Stimulated activated CD8-positive, alpha-beta memory T cell treated with anti-CD3 and anti-CD28 coated beads, Interleukin-7, amount 100 ng/mL, for 4 hours (primary cell): ENCODE data around the gene TECTB.
"Not testable (repeated sequence)": the region's sequence is repeated elsewhere in the genome, so short reads cannot be mapped to it uniquely, and the experiment has no call there.

Experiments
- DNase-seq, 2 donors: peaks; one replicate each; pipeline ENCODE4 v3.0.0-alpha.2; 2020; ENCODE audit warnings: low read depth in 2 of 2

TECTB gene

DNA sequence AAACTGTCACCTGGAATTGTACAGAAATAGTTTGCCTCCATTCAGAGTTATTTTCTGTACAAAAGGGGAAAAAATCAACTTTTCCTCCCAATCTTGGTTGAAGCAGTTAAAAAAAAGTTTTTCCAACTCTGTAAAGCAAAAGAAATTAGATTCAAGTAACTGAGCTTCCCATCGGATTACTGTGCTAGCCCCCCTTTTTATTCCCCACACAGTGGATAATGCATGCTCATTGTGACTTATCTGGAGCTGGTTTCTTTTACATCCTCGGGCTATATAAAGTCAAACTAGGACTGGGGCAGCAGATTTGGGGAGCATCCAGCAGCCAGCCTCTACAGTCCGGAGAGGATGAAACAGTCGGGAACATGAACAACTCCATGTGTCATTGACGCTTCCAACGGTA, at the start of gene TECTB:
TSS of gene TECTB (plus strand) at position 301 of the 400 bp plus-strand sequence. CDS start 335 bp downstream, outside the sequence.
- no peak for DNase-seq

DNA sequence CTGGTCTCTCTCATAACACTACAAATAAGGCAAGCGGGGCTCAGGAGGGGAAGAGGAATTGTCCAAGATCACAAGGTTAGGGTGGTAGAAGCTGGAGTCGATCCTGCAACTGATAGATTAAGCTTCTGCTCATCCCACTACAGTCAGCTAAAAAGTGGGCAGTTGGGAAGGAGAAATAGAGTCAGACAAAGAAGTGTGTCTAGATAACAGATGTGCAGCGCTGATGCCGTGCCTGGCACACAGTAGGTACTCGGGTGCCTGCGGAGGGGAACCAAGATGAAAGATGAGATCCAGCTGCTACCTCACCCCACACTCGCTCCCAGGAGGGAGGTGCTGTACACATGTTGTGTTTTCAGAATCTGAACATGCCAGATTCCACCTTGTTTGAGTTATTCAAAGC, 48.1 kb upstream of the TECTB start:
- no peak for DNase-seq

DNA sequence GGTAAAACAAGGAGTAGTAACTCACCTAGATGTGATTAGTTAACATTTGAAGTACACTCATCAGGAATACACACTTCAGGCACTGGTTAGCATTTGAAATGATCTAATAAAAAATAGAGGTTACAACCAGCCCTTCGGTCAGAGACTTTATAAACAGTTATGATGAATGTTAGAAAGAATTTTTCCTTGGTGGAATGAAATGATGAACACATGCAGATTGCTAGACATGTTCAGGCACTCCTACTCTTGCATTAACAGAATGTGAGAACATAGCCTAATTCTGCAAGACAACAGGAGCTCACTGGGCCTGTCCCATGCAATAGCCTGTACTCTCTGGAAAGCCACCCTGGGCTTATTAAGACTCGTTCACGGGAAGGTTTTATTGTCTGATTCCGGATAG, 47.3 kb upstream of the TECTB start:
- DNase-seq, result no peak

DNA sequence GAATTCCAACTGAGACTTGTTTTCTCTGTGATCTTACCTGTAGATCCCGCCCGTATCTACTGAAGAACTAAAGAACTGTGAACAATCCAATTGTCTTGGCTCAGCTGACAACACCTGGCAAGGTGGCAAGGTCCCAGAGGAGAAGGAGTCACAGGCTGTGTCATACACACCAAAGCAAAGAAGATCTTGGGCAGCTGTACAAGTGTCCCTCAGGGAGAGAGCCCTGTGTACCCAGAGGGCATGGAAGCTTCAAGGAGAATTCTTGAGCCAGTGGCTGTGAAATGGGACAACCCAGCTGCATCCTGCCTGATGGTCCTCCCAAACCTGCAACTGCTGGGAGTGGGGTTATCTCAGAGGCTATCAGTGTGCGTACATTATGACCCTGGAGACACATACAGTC, 46.7 kb upstream of the TECTB start:
- DNase-seq, result no peak

DNA sequence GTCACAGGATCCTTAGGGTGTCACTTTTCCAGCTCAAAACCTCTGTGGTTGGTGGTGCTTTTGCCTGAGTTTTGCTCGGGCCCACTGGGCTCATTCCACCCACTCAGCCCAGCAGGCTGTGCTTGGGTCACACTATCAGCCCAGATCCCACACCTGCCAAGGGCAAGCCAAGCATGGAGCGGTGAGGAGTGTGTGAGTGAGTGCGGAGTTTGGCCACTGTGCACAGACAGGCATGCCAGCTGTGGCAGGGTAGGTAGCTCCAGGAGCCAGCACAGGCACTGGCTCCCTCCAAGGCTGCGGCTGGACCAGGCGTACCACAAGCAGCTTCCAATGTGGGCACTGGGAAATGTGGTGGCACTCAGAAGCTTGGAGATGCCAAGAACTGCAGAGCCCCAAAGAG, 43.9 kb upstream of the TECTB start:
- DNase-seq, result no peak

DNA sequence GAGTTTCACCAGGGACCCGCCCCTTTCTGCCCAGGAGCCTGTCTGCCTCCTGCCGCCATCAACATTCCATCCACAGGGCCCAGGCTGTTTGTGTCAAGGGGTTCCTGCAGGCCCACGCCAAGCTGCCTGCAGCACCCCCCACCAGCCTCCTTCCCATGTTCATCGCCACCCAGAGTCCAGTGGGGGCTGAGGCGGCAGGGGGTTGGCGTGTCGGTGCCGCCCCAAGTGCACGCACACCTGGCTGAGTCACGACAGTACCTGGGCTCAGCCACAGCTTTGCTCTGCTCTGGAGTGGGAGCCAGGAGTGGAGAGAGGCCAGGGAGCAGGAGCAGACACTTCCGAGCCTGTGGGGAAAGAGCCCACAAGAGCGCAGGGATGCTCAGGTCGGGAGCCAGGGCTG, 42.8 kb upstream of the TECTB start:
- DNase-seq, result no peak

DNA sequence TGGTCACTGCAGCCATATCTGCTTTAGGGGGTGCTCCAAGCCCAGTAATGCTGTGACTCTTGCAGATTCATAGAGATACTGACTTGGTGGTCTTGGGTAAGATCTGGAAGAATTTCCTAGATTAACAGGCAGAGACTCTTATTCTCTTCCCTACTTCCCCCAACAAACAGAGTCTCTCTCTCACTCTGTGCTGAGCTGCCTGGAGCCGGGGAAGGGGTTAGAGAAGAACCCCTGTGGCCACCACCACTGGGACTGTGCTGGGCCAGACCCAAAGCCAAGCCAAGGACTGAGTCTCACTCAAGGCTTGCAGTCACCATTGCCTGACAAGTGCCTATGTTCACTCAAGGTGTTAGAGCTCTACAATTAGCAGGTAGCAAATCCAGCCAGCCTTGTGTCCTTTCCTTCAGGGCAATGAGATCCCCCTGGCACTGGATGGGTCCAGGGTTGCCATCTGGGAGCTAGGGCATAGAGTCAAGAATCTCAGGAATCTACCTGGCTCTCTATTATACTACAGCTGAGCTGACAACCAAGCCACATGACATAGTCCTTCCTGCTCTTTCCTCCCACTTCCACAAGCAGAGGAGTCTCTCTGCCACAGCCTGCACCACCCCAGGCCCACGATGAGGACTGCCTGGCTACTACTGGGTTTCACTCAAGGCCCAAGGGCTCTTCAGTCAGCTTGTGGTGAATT, 41.4 kb upstream of the TECTB start:
- DNase-seq, result no peak

DNA sequence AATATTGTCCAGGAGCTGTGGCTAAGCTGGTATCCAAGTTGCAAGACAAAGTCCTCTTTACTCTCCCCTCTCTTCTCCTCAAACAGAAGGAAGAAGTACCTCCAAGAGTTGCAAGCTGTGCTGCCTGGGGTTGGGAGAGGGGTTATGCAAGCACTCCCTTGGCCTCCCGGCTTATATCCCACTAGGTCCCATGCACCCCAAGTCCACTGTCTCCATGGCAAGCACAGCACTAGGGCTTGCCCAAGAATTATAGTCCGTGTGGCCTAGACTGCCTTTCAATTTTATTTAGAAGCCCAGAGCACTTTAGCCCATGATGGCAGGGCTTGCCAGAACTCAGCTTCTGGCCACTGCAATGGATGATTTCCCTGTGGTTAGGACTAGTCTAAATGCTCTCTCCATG, 40.4 kb upstream of the TECTB start:
- no peak for DNase-seq

DNA sequence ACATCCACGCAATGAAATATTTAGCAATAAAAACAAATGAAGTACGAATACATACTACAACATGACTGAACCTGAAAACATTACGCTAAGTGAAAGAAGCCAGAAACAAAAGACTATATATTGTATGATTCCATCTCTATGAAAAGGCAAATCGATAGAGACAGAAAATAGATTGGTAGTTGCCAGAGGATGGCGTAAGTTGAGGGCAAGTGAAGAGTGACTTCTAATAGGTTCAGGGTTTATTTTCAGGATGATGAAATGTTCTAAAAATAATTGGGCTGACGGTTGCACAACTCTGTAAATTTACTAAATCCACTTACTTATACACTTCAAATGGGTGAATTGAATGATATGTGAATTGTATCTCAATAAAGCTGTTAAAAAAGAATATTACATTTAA, 39.5 kb upstream of the TECTB start:
- no peak for DNase-seq

DNA sequence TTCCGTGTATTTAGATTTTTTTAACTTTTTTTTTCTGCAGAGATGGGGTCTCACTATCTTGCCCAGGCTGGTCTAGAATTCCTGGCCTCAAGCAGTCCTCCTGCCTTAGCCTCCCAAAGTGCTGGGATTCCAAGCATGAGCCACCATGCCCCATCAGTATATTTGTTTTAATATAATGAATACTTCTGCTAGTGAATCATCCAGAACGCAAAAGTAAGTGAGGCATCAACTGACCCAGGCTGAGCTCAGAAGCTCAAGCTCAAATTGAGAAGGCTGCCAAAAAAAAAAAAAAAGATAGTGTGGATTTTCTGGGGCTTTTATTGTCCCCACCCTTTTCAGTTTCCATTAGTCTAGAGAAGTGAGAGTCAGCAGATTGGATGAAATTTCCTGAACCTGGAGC, 39.0 kb upstream of the TECTB start:
- DNase-seq, result no peak

DNA sequence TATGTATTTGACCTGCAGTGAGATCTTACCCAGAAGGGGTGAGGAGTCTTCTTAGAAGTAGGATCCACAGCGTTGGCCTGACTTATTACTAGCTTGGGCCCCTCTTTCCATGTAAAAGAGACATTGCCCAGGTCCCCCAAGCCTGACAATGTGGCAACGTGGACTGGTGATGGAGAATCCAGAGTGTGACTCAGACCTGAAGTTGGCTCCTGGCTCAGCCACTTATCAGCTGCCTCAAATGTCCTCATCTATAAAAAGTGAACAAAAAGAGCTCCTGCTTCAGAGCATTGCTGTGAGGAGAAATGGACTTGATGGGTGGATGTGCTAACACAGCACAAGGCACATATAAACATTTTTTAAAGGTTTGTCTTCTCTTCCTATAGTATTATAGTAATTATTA, 35.4 kb upstream of the TECTB start:
- no peak for DNase-seq

DNA sequence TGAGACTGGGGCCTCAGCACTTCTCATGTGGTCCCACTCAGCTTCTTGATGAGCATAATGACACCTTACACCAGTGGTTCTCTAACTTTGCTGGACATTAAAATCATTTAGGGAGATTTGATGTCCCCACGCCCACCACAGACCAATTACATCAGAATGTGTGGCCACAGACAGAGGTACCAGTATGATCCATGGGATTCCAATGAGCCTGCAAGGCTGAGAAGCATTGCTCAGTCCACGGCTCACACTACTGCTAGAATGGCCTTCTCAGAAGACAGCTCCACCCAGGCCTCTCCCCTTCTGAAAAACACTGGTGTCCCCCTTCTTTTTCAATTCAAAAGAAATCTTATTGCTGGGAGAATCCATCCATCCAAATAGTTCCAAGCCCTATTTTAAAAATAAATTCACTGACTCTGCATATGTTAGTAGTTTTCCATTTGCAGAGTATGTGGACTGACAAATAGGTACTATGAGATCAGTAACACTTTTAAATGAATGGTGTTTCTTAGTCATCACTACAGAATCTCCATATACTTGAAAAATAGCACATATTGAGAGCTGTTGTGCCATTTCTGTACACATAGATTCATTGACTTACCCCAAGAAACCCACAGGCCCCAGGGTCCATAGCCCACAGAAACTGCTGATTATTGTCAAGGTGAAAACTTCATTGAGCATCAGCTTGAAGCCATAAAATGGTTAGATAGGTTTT, 34.5 kb upstream of the TECTB start:
- no peak for DNase-seq

DNA sequence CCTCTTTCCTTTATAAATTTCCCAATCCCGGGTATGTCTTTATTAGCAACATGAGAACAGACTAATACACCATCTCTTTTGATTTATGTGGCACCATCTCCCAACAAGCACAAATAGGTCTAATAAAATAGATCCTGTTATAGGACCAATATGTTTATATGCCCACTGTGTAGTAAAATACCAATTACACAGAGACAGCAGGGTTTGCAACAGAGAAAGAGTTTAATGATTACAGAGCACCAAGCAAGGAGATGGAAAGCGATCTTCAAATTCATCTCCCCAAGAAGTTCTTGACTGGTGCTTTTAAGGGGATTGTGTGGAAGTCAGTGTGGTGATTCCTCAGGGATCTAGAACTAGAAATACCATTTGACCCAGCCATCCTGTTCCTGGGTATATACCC, 33.5 kb upstream of the TECTB start:
- DNase-seq, result no peak

DNA sequence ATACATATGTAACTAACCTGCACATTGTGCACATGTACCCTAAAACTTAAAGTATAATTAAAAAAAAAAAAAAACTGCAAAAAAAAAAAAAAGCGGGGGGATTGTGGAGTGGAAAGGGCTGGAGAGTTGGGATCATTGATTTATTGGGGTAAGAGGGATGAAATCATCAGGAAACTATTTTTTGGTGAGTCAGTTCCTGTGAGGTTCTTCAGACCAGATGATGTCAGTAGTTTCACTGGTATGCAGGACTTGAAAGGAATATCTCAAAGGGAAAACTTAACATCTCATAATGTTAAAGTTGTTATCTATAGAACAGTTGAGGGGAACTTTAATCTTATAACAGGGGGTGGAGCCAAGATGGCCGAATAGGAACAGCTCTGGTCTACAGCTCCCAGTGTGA, 32.6 kb upstream of the TECTB start:
- no peak for DNase-seq

DNA sequence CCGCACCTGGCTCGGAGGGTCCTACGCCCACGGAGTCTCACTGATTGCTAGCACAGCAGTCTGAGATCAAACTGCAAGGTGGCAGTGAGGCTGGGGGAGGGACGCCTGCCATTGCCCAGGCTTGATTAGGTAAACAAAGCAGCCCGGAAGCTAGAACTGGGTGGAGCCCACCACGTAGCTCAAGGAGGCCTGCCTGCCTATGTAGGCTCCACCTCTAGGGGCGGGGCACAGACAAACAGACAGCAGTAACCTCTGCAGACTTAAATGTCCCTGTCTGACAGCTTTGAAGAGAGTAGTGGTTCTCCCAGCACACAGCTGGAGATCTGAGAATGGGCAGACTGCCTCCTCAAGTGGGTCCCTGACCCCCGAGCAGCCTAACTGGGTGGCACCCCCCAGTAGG, 32.0 kb upstream of the TECTB start:
- not testable (repeated sequence) for DNase-seq

DNA sequence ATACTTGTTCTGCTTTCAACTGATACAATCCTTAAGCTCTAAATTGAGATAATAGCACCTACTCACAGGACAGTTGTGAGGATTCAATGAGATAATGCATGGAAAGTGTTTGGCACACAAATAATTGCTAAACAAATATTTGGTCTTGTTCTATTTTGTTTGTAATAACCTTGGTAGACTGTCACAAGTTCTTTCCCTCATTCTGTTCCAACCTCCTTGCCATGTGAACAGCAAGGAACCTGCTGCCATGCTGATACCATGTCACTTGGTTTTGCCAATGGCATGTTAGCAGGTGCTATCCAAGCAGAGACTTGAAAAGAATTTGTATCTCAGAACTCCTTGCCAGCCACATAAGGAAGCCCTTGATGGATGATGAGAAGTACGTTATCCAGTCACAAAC, 24.8 kb upstream of the TECTB start:
- no peak for DNase-seq

DNA sequence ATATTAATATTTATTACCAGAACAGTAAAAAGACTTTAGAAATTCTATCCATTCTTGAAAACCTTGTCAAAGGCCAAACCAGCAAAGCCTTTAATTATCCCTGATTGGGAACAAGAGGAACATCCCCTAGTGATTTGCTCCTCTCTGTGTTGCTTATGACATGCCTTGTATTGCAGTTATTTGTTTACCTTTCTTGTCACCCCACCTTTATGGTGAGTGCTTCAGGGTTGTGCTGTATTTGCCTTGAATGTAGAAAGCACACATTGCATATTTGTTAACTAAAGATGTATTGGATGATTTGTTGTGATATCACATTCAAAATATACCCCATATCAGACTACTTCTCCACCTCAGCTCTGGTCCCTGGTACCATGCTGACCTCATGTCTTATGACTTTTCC, 23.5 kb upstream of the TECTB start:
- no peak for DNase-seq

DNA sequence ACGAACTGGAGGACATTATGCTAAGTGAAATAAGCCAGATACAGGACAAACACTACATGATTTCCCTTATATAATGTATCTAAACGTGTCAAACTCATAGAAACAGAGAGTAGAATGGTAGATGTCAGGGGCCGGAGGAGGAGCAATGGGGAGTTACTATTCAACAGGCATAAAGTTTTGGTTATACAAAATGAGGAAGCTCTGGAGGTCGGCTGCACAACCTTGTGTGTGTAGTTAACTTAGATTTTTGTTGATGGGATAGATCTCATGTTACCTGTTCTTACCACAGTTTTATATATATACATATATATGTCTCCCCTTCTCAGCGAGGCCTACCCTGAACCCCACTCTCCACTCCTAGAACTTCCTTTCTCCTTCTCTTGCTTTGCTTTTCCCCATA, 22.4 kb upstream of the TECTB start:
- no peak for DNase-seq

DNA sequence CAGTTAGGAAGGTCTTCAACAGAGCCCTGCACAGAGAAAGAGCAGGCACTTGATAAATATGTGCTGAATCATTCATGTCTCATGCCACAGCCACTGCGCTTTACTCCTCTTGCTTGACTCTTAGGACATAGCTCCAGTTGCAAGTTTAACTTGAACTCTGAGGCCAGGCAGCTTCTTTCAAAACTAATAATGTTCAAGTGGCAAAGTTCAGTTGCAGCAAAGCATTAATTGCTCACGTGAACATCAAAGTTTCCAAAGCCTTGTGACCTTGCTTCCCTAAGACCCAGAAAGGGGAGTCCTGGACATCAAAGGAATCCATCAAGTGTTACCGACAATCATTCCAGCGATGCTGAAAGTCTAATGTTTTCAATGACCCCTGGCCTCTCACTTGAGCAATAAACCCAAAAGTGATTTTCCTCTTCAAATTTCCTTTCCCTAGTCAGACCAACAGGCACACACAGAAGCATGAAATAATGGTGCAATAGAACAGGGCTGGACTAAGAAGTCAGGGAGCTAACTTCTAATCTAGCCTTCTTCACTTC, 21.8 kb upstream of the TECTB start:
- DNase-seq, result no peak

DNA sequence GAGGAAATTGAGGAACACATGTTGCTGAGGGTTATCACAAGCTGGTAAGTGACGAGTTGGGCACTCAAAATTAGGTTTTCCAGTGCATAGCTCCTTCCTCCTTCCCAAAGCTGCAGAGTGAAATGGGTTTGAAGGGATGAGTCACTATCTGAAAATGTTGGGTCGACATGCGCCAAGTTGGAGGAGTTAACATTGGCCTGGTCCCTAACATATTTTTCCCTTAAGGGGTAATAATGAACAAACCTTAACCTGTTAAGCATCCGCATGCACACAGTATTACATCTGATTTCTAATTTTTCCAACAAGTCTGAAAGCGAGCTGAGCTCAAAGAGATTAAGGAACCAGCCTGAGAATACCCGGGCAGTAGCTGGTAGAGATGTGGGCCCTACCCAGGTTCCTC, 20.7 kb upstream of the TECTB start:
- no peak for DNase-seq

DNA sequence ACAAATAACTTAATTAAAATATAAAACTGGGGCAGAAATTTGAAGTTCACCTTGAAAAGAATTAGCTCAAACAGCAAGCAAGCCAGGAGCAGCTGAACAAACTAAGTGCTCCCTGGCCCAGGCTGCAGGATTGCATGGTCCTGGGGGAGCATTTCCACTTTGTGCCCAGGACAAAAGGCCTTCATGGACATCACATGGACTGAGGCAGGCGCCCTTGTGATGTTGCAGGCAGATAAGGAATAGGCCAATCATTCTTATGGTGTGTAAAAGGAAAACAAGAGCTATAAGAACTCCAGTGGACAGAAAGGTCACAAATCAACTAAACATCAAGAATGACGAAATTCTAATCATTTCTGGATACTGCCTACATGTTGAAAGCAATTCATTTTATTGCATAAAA, 17.5 kb upstream of the TECTB start:
- no peak for DNase-seq

DNA sequence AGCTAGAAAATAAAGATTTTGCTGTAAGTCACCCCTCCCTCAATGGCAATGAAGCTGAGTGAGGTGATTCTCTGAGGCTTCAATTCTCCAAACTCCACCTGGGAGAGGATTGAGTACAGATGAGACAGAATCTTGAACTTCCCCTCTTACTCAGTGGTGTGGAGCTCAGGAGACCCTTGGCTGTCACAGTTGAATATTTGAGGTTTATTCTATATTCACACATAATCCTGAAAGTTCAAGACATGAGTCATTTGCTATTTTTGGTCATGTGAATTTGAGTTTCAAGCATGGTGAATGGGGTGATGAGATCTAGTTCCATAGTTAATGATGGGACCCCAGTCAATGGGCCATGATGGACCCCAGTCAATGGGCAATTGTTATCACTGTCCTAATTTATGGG, 13.9 kb upstream of the TECTB start:
- no peak for DNase-seq

DNA sequence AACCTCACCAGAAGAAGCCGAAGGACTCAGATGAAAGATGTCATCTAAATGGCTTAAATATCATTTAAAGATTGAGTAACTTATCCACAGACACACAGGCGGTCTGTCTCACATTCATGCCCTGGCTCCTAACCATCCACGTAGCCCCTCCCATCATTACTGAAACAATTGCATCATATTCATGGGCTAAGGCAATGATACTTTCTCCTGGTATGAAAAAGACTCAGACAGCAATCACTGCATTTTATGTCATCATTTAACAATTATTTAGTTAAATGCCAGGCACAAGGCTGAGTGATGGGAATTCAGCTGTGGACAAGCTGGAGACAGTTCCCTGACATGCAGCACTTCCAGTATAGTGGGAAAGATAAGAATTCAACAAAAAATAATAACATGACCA, 11.2 kb upstream of the TECTB start:
- no peak for DNase-seq

DNA sequence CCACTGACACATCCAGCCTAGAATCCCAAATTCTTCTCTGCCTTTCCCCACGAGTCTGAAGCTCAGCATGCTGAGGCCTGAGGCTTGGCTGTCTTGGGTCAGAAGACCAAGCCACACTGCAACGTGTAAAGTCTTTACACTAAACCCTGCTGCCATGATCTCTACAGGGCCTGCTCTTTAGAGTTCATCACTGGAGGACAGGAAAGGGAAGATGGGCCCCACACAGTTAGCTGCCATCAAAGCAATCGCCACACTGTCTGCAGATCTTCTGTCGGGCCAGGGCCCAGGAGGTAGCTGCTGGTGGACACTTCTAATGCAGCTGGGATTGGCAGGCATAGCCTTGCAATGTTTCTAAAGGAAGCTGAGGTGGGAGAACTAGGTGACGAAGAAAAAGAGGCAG, 8.4 kb upstream of the TECTB start:
- DNase-seq, result no peak
